Stimulated activated CD4-positive, alpha-beta T cell treated with anti-CD3 and anti-CD28 coated beads, Interleukin-2, amount 100 ng/mL, for 48 hours (primary cell): ENCODE measurements around the gene PLCD3.
A peak's percentile ranks its signal among the peaks of the same experiment; 100 is the strongest.

ENCODE experiments used
- DNase-seq, 2 donors: peaks; one replicate each; pipeline ENCODE4 v3.0.0-alpha.2; 2020

The PLCD3 gene

GRCh38 chr17:45149037-45149668 is 16.8 kb upstream of the PLCD3 start:
- DNase-seq: peak; percentile 61 to 63

- peak; percentile 98 for DNase-seq
Measured at GRCh38 chr17:45148183-45149036, 16.1 kb upstream of the PLCD3 start, which contains the start of gene HEXIM1. HEXIM1 (plus strand) TSS chr17:45148475; CDS start chr17:45149191, 716 bp downstream.

GRCh38 chr17:45147581-45148182 is 15.4 kb upstream of the PLCD3 start:
- DNase-seq: peak; percentile 73 to 79

GRCh38 chr17:45146890-45147580 is 14.7 kb upstream of the PLCD3 start:
- DNase-seq: no peak

GRCh38 chr17:45146592-45146889 is 14.2 kb upstream of the PLCD3 start:
- no peak for DNase-seq

GRCh38 chr17:45146166-45146565 is 13.9 kb upstream of the PLCD3 start:
- no peak for DNase-seq

- no peak for DNase-seq
Measured at GRCh38 chr17:45145035-45145389, 12.7 kb upstream of the PLCD3 start.

- DNase-seq: no peak
Measured at GRCh38 chr17:45144199-45145034, 12.1 kb upstream of the PLCD3 start.

GRCh38 chr17:45143767-45144198 is 11.5 kb upstream of the PLCD3 start:
- DNase-seq: no peak

- no peak for DNase-seq
Measured at GRCh38 chr17:45143094-45143670, 10.9 kb upstream of the PLCD3 start.

- no peak for DNase-seq
Measured at GRCh38 chr17:45139533-45139920, 7.2 kb upstream of the PLCD3 start.

- no peak for DNase-seq
Measured at GRCh38 chr17:45138911-45139532, 6.7 kb upstream of the PLCD3 start.

- DNase-seq: no peak
Measured at GRCh38 chr17:45137561-45138305, 5.4 kb upstream of the PLCD3 start.

GRCh38 chr17:45136846-45137560 is 4.7 kb upstream of the PLCD3 start:
- no peak for DNase-seq

GRCh38 chr17:45135978-45136791 is 3.9 kb upstream of the PLCD3 start:
- DNase-seq: no peak

- DNase-seq: peak; percentile 99
Measured at GRCh38 chr17:45135192-45135977, 3.1 kb upstream of the PLCD3 start, which contains the start of gene ACBD4. ACBD4 (plus strand) TSS chr17:45135687; CDS start chr17:45136145, 458 bp downstream.

GRCh38 chr17:45132572-45133463 is 503 bp upstream of the PLCD3 start:
- peak; percentile 63 to 71 for DNase-seq
